PC-9 (cell line): ENCODE results near the gene NET1. TPM values are rescaled to one million over a fixed set of nuclear protein-coding genes. Genes with fewer than 3 reads are reported as not detected.

Experiments
- BruUV-seq: library from RNA; stranded (reverse); fragments of 400-500 nt; replicated peaks from 2 replicates; lab custom pipeline; 2021; lab: Mats Ljungman, UMichigan
- CTCF ChIA-PET: fragments of 300-600 bp; sonication (Branson Sonifier 250); formaldehyde crosslinking; loops from one replicate; lab custom pipeline; 2022; ENCODE audit warnings: antibody characterized with exemption; lab: Charles Lee
- POLR2A ChIA-PET: fragments of 300-600 bp; sonication (Branson Sonifier 250); formaldehyde crosslinking; loops from one replicate; lab custom pipeline; 2022; ENCODE audit warnings: antibody characterized with exemption; ENCODE audit not compliant: unreplicated experiment; lab: Charles Lee
- DNase-seq, 2 experiments: peaks; one replicate each; pipeline versions ENCODE4 v3.0.0 to v3.0.0-alpha.2; 2015 to 2022; ENCODE audit warnings: mixed read lengths in 1 of 2
- H2AFZ ChIP-seq: fragments of 200-600 bp; sonication (generic); 2 replicates; pipeline ENCODE4 v1.8.1; 2017; ENCODE audit warnings: antibody characterized with exemption
- H3F3A ChIP-seq: fragments of 200-600 bp; sonication (generic); 2 replicates; pipeline ENCODE4 v1.8.1; 2017; ENCODE audit warnings: antibody characterized with exemption, mild to moderate bottlenecking, low read depth; ENCODE audit not compliant: insufficient read depth
- H3K27ac ChIP-seq: fragments of 200-600 bp; sonication (generic); 2 replicates; pipeline ENCODE4 v1.6.1; 2016; ENCODE audit warnings: mixed run types
- H3K27me3 ChIP-seq: fragments of 200-600 bp; sonication (generic); 2 replicates; pipeline ENCODE4 v1.6.1; 2016; ENCODE audit warnings: low read depth, mixed run types; ENCODE audit not compliant: insufficient read depth
- H3K36me3 ChIP-seq: fragments of 200-600 bp; sonication (generic); 2 replicates; pipeline ENCODE4 v1.6.1; 2016; ENCODE audit warnings: low read depth, mixed run types
- H3K4me1 ChIP-seq: fragments of 200-600 bp; sonication (generic); replicated peaks from 2 replicates; pipeline ENCODE4 v1.6.1; 2016; ENCODE audit warnings: mixed run types; ENCODE audit not compliant: insufficient read depth
- H3K4me2 ChIP-seq: fragments of 200-600 bp; sonication (generic); 2 replicates; pipeline ENCODE4 v1.6.1; 2017; ENCODE audit warnings: mixed run types
- H3K4me3 ChIP-seq: fragments of 200-600 bp; sonication (generic); 2 replicates; pipeline ENCODE4 v1.6.1; 2016; ENCODE audit warnings: mixed run types
- H3K79me2 ChIP-seq: fragments of 200-600 bp; sonication (generic); 2 replicates; pipeline ENCODE4 v1.6.1; 2017; ENCODE audit warnings: low read depth, mixed run types
- H3K9me2 ChIP-seq: fragments of 200-600 bp; sonication (generic); 2 replicates; pipeline ENCODE4 v1.8.1; 2017; ENCODE audit warnings: mild to moderate bottlenecking; ENCODE audit not compliant: insufficient read depth
- H3K9me3 ChIP-seq: fragments of 200-600 bp; sonication (generic); 2 replicates; pipeline ENCODE4 v1.8.1; 2016; ENCODE audit warnings: low read depth; ENCODE audit not compliant: insufficient read depth
- H4K20me1 ChIP-seq: fragments of 200-600 bp; sonication (generic); 2 replicates; pipeline ENCODE4 v1.8.1; 2017; ENCODE audit not compliant: insufficient read depth
- EZH2 ChIP-seq: fragments of 200-600 bp; sonication (generic); IDR thresholded peaks from 2 replicates; pipeline ENCODE4 v1.8.0; 2017; ENCODE audit warnings: antibody characterized with exemption, low read depth
- intact Hi-C: fragments of 100-400 bp; cut with micrococcal nuclease; formaldehyde crosslinking; loops from one replicate; pipeline ENCODE4 v1.10.0; 2022; ENCODE audit not compliant: unreplicated experiment
- total RNA-seq: library from RNA; stranded (reverse); gene quantifications from 2 replicates; pipeline ENCODE4 v1.2.3, GENCODE V29; 2021
- TF ChIP-seq, protein P1 (sequence below): fragments of 200-600 bp; sonication (generic); conservative IDR thresholded peaks from 2 replicates; pipeline ENCODE4 v1.6.1; 2017; ENCODE audit warnings: mixed run types, antibody characterized with exemption, mild to moderate bottlenecking, moderate library complexity

NET1 gene
- total RNA-seq, 1 experiment from 2014 or later = 150 TPM

DNA sequence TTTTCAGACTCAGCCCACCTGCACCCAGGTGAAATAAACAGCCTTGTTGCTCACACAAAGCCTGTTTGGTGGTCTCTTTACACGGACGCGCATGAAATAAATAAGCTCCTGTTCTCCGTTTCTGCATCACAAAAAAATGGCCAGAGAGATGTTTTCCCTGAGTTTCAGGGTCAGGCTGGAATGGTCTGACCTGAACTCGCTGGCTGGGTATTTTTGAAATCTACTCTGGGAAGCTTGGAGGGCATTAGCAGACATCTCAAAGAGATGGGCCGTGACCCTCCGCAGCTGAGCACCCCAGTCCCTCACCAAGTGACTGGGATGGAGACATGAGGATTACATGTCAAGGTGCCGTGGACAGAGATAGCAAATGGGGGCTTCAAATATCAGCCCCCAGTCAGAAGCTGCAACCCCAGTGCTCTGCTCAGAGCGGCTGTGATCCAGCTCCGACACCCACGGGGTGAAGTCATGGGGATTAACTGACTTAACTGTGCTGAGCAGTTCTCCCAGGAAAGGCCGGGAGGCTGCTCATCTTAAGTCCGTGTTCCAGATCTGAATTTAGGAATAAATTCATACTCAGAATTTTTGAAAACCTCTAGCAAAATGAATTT is 64.7 kb downstream of the NET1 start:
- DNase-seq = no peak
- no peak overlapping the region for H3K27ac ChIP-seq
- intact Hi-C loops = no loop called here
- no peaks in the 10 kb centered on the region for H3K9me3 ChIP-seq
- H3K36me3 ChIP-seq = no peaks in the 10 kb centered on the region
- BruUV-seq = no TSS peak
- no peak overlapping the region for H3K4me3 ChIP-seq
- no peaks in the 10 kb centered on the region for H3F3A ChIP-seq
- no peaks in the 10 kb centered on the region for H4K20me1 ChIP-seq
- TF ChIP-seq, protein P1, sequence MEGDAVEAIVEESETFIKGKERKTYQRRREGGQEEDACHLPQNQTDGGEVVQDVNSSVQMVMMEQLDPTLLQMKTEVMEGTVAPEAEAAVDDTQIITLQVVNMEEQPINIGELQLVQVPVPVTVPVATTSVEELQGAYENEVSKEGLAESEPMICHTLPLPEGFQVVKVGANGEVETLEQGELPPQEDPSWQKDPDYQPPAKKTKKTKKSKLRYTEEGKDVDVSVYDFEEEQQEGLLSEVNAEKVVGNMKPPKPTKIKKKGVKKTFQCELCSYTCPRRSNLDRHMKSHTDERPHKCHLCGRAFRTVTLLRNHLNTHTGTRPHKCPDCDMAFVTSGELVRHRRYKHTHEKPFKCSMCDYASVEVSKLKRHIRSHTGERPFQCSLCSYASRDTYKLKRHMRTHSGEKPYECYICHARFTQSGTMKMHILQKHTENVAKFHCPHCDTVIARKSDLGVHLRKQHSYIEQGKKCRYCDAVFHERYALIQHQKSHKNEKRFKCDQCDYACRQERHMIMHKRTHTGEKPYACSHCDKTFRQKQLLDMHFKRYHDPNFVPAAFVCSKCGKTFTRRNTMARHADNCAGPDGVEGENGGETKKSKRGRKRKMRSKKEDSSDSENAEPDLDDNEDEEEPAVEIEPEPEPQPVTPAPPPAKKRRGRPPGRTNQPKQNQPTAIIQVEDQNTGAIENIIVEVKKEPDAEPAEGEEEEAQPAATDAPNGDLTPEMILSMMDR = no peak
- TF ChIP-seq EZH2 = no peak
- POLR2A ChIA-PET = interaction anchor here (0.5 kb wide), 1 partner anchor 27 kb away, joined by 5 read pairs; no protein-coding TSS in a partner anchor
- no peaks in the 10 kb centered on the region for H3K79me2 ChIP-seq
- no peaks in the 10 kb centered on the region for H3K9me2 ChIP-seq
- CTCF ChIA-PET = no interaction called here
- no peak overlapping the region for H2AFZ ChIP-seq
- no peak overlapping the region for H3K4me2 ChIP-seq
- no peaks in the 10 kb centered on the region for H3K27me3 ChIP-seq
- H3K4me1 ChIP-seq = peaks cover 8% of the 10 kb centered on the region; the same call in 1 of the 2 replicates

DNA sequence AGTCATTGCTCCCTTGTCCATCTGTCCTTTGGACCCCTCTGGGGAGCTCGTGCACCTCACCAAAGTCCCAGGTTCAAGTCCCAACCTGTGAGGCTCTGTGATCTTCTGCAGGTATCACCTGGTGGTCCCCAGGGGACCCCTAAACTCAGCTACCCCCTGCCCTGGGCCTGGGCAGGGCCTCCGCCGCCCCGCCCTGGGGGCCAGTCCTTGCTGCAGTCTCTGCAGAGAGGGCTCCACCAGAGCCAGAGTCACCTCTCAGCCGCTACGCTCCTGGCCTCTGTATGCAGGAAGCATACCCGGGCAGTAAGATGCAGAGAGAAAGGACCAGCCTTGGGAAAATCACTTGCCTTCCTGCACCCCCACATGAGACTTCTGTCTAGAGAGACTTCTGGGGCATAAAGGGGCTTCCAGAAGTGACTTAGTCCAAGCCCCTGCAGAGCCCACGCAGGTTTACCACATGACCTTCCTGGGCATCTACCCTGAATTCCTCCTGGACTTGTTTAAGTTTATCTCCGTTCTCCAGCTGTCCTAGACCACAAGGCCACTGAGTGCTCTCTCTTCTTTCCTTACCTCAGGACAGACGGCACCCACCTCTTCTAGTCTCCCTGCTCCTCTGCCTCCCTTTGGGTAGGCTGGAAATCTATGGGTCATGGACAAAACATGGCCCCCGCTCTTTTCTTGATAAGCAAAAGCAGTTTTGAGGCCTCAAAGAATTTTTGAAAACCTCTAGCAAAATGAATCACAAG is 65.8 kb downstream of the NET1 start:
- no peaks in the 10 kb centered on the region for H4K20me1 ChIP-seq
- CTCF ChIA-PET = no interaction called here
- no peak overlapping the region for H3K27ac ChIP-seq
- H3K79me2 ChIP-seq = no peaks in the 10 kb centered on the region
- H3K36me3 ChIP-seq = no peaks in the 10 kb centered on the region
- POLR2A ChIA-PET = interaction anchor here (0.5 kb wide), 1 partner anchor 473 kb away, joined by 9 read pairs; no protein-coding TSS in a partner anchor
- no peaks in the 10 kb centered on the region for H3K9me2 ChIP-seq
- TF ChIP-seq, protein P1 = no peak
- TF ChIP-seq EZH2 = no peak
- no peak overlapping the region for H3K4me2 ChIP-seq
- intact Hi-C loops = no loop called here
- no peak for DNase-seq
- no peak overlapping the region for H2AFZ ChIP-seq
- no peaks in the 10 kb centered on the region for H3K27me3 ChIP-seq
- H3K9me3 ChIP-seq = no peaks in the 10 kb centered on the region
- no peak overlapping the region for H3K4me3 ChIP-seq
- H3F3A ChIP-seq = no peaks in the 10 kb centered on the region
- peaks cover 8% of the 10 kb centered on the region; the same call in 1 of the 2 replicates for H3K4me1 ChIP-seq
- BruUV-seq = no TSS peak

DNA sequence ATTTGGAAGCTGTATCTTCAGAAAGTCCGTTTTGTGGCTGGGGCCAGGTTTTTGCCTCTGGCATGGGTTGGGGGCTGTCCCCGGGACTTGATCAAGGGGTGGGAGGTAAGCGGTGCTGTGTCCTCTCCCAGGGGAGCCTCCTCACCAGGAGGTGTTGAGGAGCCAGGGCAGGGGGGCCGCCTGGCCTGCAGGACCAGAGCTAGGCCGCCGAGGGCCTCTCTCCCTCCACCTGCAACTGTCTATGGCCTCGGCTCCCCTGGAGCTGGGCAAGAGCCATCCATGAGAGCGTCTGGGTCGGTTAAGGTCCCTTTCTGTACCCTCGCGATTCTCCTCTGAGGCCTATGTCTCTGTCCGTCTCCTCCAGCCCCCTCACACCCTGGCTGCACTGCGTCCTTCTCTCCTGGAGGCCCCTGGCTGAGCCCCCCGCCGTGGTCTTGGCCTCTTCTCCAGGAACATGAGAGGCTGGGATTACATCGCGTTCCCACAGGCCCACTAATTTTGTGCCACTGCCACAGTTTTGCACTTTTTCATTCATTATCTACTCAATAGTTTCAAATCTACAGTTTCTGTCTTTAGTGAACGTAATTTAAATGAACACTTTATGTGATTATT is 66.4 kb downstream of the NET1 start:
- no peak overlapping the region for H3K4me3 ChIP-seq
- no peaks in the 10 kb centered on the region for H3K9me2 ChIP-seq
- H3K79me2 ChIP-seq = no peaks in the 10 kb centered on the region
- TF ChIP-seq EZH2 = no peak
- TF ChIP-seq, protein P1 = no peak
- H3F3A ChIP-seq = no peaks in the 10 kb centered on the region
- no peaks in the 10 kb centered on the region for H4K20me1 ChIP-seq
- no peak overlapping the region for H3K4me2 ChIP-seq
- intact Hi-C loops = no loop called here
- no TSS peak for BruUV-seq
- ChIA-PET CTCF (no interaction called here), POLR2A (no interaction called here)
- no peak overlapping the region for H3K27ac ChIP-seq
- no peak for DNase-seq
- no peaks in the 10 kb centered on the region for H3K27me3 ChIP-seq
- H3K36me3 ChIP-seq = no peaks in the 10 kb centered on the region
- H3K9me3 ChIP-seq = no peaks in the 10 kb centered on the region
- peaks cover 8% of the 10 kb centered on the region; the same call in 1 of the 2 replicates for H3K4me1 ChIP-seq
- H2AFZ ChIP-seq = no peak overlapping the region
